Measurements from ENCODE around the gene SHISA6. TPM values are rescaled to one million over a fixed set of nuclear protein-coding genes. Genes with fewer than 3 reads are reported as not detected.

The SHISA6 gene
- total RNA-seq, 1 donor from 2014 or later: 3.3 TPM

DNA sequence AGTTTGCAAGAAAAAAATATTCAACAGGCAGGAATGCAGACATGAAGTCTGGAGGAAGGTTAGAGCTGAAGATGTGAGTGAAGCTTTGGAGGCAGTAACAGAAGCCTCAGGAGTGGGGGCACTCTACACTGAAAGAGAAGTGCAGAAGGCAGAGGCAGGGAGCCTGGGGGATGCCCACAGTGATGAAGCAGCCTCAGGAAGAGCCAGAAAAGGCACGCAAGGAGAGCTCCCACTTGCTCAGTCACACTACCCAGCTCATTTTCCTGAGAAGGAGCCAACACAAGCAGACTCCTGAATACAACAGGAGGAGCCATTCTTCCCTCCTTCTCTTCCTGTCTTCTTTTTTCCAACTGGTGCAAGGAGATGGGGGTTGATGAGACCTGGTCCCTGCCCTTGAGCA, 312.1 kb downstream of the SHISA6 start:
- peaks cover 7% of the 10 kb centered on the region for H3K4me1 Mint-ChIP-seq
- Histone ChIP-seq H3F3A (ENCODE audit: low read depth) (no peaks in the 10 kb centered on the region), H3K9ac (no peak overlapping the region), H3K9me3 (ENCODE audit: low read depth) (no peaks in the 10 kb centered on the region), H4K20me1 (ENCODE audit: low read depth) (no peaks in the 10 kb centered on the region), H3K27ac (no peak overlapping the region), H3K79me2 (ENCODE audit: low read depth) (no peaks in the 10 kb centered on the region), H3K4me2 (no peak overlapping the region), H3K4me1 (peaks cover 4% of the 10 kb centered on the region), H2AFZ (replicated peaks) (no peak overlapping the region), H3K27me3 (no peaks in the 10 kb centered on the region), H3K4me3 (no peak overlapping the region), H3K36me3 (no peaks in the 10 kb centered on the region)
- peaks cover 5% of the 10 kb centered on the region for H3K27me3 Mint-ChIP-seq (ENCODE audit: insufficient read depth, low read depth)
- no peak overlapping the region for H3K4me3 Mint-ChIP-seq
- TF ChIP-seq EZH2phosphoT487 (IDR thresholded peaks at IDR 0.05) (no peak), EZH2 (IDR thresholded peaks at IDR 0.05) (no peak)
- TF ChIP-seq, protein P1, sequence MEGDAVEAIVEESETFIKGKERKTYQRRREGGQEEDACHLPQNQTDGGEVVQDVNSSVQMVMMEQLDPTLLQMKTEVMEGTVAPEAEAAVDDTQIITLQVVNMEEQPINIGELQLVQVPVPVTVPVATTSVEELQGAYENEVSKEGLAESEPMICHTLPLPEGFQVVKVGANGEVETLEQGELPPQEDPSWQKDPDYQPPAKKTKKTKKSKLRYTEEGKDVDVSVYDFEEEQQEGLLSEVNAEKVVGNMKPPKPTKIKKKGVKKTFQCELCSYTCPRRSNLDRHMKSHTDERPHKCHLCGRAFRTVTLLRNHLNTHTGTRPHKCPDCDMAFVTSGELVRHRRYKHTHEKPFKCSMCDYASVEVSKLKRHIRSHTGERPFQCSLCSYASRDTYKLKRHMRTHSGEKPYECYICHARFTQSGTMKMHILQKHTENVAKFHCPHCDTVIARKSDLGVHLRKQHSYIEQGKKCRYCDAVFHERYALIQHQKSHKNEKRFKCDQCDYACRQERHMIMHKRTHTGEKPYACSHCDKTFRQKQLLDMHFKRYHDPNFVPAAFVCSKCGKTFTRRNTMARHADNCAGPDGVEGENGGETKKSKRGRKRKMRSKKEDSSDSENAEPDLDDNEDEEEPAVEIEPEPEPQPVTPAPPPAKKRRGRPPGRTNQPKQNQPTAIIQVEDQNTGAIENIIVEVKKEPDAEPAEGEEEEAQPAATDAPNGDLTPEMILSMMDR (IDR thresholded peaks at IDR 0.05): no peak
- H3K27ac Mint-ChIP-seq: no peak overlapping the region
- H3K9me3 Mint-ChIP-seq: no peaks in the 10 kb centered on the region
- DNase-seq (ENCODE audit: low spot score): no peak
- no peaks in the 10 kb centered on the region for H3K36me3 Mint-ChIP-seq

DNA sequence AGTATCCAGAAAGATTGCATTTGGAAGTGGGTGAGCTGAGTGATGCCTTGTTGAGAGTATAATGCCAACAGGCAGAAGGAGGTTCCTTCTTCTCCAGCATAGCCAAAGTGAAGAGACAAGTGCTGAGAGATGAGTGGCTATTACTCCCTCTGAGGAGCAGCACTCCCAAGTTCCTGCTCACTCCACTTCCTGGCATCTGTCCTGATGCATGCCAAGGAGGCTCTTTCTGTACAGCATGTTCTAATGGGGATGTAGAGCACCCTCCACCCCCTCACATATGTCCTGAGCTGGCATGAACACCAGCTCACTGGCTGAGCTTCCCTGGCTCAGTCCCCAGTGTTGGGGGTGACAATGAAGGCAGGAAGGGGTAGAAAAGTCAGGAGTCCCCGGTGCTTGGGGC, 313.0 kb downstream of the SHISA6 start:
- Mint-ChIP-seq H3K9me3 (no peaks in the 10 kb centered on the region), H3K27ac (no peak overlapping the region), H3K27me3 (ENCODE audit: insufficient read depth, low read depth) (peaks cover 8% of the 10 kb centered on the region), H3K36me3 (no peaks in the 10 kb centered on the region), H3K4me1 (peaks cover 7% of the 10 kb centered on the region), H3K4me3 (no peak overlapping the region)
- Histone ChIP-seq H3K9ac (no peak overlapping the region), H3K27ac (no peak overlapping the region), H3K4me2 (no peak overlapping the region), H3K9me3 (ENCODE audit: low read depth) (no peaks in the 10 kb centered on the region), H3K4me1 (peaks cover 5% of the 10 kb centered on the region), H3K27me3 (no peaks in the 10 kb centered on the region), H4K20me1 (ENCODE audit: low read depth) (no peaks in the 10 kb centered on the region), H3F3A (ENCODE audit: low read depth) (no peaks in the 10 kb centered on the region), H2AFZ (replicated peaks) (no peak overlapping the region), H3K36me3 (no peaks in the 10 kb centered on the region), H3K79me2 (ENCODE audit: low read depth) (no peaks in the 10 kb centered on the region), H3K4me3 (no peak overlapping the region)
- TF ChIP-seq EZH2 (IDR thresholded peaks at IDR 0.05): no peak
- TF ChIP-seq, protein P1 (IDR thresholded peaks at IDR 0.05): no peak
- TF ChIP-seq EZH2phosphoT487 (IDR thresholded peaks at IDR 0.05): no peak
- DNase-seq (ENCODE audit: low spot score): no peak

DNA sequence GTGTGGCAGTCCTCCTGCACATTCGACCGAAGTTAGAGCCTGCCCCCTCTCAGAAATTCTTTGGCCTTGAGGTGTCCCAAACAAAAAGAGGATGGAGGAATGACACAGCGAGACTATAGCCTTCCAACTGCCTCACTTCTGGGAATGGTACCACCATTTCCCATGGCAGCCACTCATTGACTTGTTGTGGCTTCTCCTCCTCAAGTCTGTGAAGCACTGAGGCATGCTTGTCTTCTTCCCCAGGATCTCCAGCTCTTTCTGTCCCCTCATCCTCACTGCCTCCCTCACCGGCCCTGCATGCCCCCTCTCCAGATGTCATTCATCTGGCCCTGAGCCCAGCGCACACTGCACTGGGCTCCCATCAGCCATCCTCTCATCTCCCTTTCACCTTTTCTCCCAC, 313.5 kb downstream of the SHISA6 start:
- no peaks in the 10 kb centered on the region for H3K27me3 ChIP-seq
- H2AFZ ChIP-seq (replicated peaks): no peak overlapping the region
- H3K4me3 ChIP-seq: no peak overlapping the region
- no peaks in the 10 kb centered on the region for H4K20me1 ChIP-seq (ENCODE audit: low read depth)
- H3K9me3 ChIP-seq (ENCODE audit: low read depth): no peaks in the 10 kb centered on the region
- DNase-seq (ENCODE audit: low spot score): no peak
- H3K4me1 ChIP-seq: peaks cover 10% of the 10 kb centered on the region
- Mint-ChIP-seq H3K36me3 (no peaks in the 10 kb centered on the region), H3K4me3 (no peak overlapping the region), H3K27ac (no peak overlapping the region), H3K9me3 (no peaks in the 10 kb centered on the region), H3K27me3 (ENCODE audit: insufficient read depth, low read depth) (peaks cover 11% of the 10 kb centered on the region), H3K4me1 (peaks cover 9% of the 10 kb centered on the region)
- no peaks in the 10 kb centered on the region for H3F3A ChIP-seq (ENCODE audit: low read depth)
- TF ChIP-seq EZH2 (IDR thresholded peaks at IDR 0.05) (no peak), EZH2phosphoT487 (IDR thresholded peaks at IDR 0.05) (no peak)
- TF ChIP-seq, protein P1 (IDR thresholded peaks at IDR 0.05): no peak
- H3K36me3 ChIP-seq: no peaks in the 10 kb centered on the region
- H3K4me2 ChIP-seq: no peak overlapping the region
- H3K79me2 ChIP-seq (ENCODE audit: low read depth): no peaks in the 10 kb centered on the region
- no peak overlapping the region for H3K9ac ChIP-seq
- H3K27ac ChIP-seq: no peak overlapping the region
